GM18873 (cell line): ENCODE results near the gene KLF3.
A peak's percentile ranks its signal among the peaks of the same experiment; 100 is the strongest.

Experiments
- ATAC-seq: cut with Tn5 transposase; IDR thresholded peaks from one replicate; pipeline ENCODE4 v1.9.1; 2021; ENCODE audit warnings: mild to moderate bottlenecking, moderate library complexity, moderate number of reproducible peaks; ENCODE audit not compliant: unreplicated experiment, low FRiP score

Gene KLF3

DNA sequence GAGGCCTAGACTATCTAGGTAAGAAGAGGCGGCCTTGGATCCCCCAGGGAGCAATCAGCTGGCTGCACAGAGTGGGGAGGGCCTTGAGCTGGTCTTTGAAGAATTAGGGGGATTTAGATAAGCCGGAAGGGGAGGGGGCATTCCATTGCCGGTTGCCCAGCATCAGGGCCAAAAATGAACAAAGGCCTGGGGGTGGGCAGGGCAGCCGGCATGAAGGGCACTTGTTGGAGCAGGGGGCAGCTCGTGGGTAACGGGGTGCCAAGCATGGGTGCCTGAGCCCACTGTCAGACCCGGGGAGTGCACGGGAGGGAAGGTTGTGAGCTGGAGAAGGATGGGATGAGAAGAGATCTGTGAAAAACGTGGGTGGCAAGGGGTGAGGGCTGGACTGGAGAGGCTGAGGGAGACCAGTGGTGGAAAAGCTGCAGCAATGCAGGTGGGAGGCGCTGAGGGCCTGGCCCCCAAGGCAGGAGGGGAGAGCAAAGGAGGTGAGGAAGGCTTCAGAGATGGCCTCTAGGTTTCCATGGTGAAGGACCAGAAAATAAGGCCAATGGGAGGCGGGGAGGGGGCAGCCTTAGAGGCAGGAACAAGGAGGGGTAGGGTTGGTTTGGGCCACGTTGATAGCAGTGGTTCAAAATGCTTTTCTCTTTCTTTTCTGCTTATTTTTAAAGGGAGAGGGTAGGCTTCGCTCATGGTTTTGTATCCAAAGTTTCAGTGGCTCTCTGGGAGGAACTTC, 8.6 kb downstream of the KLF3 start:
- no peak for ATAC-seq

DNA sequence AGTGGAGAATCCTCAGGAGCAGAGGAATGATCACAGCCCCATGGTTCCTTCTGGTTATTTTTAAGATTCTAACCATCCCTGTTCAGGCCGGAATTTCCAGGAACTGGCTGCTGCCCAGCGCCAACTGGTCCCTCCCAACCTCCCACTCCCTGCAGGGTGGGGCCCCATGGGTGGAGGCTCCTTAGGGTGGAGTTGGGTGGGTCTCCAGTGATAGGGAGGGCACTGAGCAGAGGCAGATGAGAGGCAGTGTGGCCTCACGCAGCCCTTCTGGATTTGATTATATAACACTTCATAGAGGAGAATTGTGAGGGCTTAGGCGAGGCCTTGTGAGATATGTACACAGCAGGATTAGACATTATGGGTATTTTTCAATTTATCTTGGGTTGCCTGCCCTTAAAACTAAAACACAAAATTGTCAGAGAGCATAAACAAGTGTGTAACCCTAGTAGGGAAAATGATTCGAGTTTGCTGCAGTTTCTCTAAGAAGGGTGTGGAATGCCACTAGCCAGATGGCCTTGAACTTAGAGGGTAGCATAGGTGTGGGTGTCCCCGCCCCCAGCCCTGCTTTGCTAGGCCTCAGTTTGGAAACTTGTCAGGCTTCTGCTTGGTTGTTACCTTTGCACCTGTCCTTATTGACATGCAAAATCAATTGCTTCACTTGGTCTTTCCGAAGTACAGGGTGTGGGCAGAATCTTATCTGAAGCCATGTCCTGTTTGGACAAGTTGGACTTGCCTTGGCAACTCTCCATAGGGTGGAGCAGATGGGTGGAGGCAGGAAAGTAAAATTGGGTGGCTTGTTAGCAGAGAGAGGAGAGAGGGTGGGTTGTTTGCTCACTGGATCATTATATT, 9.4 kb downstream of the KLF3 start:
- ATAC-seq: no peak

DNA sequence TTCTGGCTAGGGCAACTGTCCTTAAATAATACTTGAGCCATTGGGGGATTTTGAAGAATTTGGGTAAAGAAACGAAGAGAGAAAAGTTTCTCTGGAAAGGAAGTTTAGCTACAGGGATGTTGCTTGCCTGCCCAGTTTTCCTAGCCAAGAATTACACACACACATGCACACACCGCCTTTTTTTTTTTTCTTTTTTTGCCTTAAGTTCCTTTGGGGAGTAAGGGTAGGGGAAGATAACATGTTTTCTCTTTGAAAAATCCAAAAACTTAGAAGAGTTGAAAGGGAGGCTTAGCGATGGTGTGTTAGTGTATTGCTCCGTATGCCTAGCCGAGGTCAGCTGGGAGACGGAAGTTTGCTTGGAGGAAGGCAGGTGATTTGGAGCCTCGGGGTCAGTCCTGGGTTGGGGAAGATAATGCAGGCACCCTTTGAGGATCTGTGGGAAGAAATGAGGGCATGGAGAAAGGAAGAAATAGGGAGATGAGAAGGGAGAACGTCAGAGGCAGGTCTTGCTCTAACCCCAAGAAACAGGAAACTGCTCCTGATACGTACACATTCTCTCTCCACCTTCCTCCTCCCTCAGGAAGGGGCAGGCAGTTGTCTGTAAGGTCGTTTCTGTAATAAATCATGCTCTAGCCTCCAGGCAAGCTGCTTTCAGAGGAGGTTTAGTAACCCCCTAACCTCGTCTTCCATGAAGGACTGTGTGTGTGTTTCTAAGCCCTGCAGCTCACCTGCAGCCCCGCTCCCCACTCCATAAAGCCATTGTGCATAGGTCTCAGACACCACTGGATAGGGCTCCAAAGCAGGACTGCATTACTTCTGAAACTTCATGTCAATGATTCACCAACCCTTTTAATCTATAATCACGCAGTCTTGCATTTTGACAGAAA, 10.5 kb downstream of the KLF3 start:
- no peak for ATAC-seq

DNA sequence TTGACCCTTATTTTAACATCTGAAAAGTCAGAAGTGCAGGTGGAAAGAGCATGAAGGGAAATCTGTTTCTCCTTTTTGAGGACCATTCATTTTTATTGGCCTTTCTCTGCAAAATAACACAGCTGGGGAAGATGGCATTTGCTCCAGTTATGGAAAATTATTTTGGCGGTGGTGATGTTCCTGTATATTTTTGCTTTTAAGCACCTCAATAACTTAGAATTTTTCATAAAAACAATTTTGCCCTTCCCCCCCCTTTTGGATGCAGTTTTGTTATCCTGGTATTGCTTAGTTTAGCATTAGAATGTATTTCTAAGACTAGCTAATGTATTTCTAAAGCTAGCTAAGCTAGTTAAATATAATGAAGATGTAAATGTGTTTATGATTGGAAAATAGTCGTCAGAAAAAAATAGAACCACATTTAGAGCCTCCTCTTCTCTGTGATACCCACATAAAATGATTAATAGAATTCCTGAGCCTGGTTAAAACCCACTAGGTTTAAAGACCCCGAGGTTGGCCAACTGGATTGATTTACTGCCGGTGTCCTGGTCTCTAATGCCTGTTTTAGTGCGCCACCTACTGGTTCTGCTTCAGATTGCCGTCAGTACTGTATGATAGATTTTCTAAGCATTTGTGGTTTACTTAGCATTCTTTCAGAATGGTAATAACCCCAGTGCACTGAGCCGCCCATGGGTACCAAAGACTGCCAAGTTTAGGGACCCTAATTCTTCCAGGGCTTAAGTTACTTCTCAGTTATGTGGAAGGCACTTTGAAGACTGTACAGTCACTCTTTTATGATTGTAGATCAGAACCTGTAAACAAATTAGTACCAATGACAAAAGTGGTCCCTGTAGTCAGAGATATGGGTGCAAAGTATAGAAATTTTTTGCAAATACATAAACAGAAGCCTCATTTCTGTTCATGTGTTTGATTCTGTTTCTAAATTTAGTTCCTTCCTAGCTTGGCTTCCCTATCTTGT, 11.4 kb downstream of the KLF3 start:
- peak; percentile 63 for ATAC-seq

GRCh38 chr4:38676986-38677385, 13.0 kb downstream of the KLF3 start:
- ATAC-seq: no peak

GRCh38 chr4:38677441-38677840, 13.4 kb downstream of the KLF3 start:
- no peak for ATAC-seq

- no peak for ATAC-seq
These were observed 14.1 kb downstream of the KLF3 start for GRCh38 chr4:38678078-38678477.

GRCh38 chr4:38679921-38680320, 15.9 kb downstream of the KLF3 start:
- ATAC-seq: no peak

DNA sequence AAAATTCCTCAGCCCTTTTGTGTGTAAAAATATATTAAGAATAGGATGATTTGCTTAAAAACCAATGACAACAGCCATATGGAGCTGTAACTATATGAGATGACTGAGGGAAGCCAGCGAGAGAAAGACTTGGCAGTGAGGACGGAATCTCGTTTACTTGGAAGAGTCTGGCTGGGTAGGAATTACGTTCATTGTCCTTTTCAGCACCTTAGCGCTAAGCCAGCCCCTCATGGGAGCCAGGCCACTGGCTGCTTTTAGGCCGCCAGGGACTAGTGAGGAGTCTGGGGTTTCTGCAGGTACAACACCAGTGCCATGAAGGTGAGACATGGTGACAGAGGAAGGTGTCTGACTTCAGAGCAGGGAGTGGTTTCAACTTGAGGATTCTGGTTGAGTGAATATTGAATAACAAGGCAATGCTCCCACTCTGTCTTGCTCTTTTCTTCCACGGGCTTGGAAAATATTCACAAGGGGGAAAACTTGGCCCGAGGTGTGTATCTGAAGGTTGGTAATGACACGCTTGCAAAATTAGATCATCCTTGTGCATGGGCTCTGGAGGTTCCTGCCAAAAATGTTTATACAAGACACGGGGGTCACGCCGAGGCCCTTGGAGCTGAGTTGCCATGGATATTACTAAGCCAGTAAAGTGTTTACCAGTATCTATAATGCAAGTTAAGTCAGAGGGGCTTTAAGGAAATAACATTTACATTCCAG, 17.4 kb downstream of the KLF3 start:
- no peak for ATAC-seq

- no peak for ATAC-seq
These were observed 18.3 kb downstream of the KLF3 start for GRCh38 chr4:38682336-38682735.

DNA sequence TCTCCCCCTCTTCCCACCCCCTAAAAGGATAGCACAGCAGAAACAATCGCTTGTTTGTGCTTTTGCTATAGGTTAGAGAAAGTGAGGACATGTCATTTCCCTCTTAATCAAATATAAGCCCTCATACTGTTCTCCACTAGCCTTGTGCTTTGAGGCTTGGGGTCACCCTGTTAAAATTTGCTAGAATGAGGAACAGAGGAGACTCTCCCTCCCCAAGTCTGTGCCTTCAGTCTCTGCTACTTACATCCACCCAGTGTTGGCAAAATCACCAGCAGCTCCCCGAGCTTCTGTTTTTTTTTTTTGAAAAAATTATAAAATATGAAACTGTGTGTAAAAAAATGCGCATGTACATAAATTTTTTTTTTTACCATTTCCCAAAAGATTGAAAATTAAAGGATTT, 19.3 kb downstream of the KLF3 start:
- no peak for ATAC-seq

DNA sequence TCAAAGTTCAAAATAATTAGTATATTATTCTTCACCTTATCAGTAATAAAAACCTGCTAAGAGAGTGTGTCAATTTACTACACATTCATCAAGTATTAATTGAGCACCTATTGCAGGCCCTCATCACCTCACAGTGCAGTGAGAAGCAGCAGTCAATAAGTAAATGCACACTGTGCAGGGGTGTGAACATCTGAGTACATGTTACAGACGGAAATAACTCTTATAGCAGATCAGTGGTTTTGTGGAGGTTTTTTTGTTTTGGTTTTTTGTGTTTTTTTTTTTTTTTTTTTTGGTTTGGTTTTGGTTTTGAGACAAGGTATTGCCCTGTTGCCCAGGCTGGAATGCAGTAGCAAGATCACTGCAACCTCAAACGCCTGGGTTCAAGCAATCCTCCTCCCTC, 20.3 kb downstream of the KLF3 start:
- ATAC-seq: no peak

- no peak for ATAC-seq
These were observed 21.2 kb downstream of the KLF3 start for GRCh38 chr4:38684951-38685844.

DNA sequence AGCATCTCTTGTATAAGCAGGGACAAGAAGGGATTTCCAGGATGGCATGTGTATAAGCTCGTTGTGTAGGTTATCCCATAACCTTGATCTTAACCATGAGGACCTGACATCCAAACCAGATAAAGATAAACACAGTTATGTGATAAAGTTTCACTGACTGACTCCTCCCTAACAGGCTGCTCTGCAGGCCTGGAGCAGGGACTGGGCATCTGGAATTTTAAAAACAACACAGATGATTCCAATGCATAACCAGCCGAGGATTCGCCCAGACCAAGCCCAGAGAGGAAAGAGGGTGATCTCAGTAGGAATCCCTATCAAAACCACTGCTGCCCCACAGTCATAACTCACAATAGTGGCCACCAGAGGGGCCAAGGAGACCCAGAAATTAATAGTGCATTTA, 22.7 kb downstream of the KLF3 start:
- no peak for ATAC-seq

- no peak for ATAC-seq
These were observed 23.6 kb downstream of the KLF3 start for GRCh38 chr4:38687571-38688011.

GRCh38 chr4:38688676-38689355, 24.8 kb downstream of the KLF3 start:
- ATAC-seq: no peak

- ATAC-seq: no peak
These were observed 27.4 kb downstream of the KLF3 start for GRCh38 chr4:38691251-38692008.
